ENCODE data around the gene ARGLU1.

- TF ChIP-seq CTCF (IDR thresholded peaks at IDR 0.05), result no peak
- peak; percentile 24 for TF ChIP-seq POLR2A (IDR thresholded peaks at IDR 0.05; ENCODE audit: low read depth)
- TF ChIP-seq POLR2AphosphoS5 (IDR thresholded peaks at IDR 0.05), result peak in 1 of 2 donors; percentile 67
Measured at GRCh38 chr13:106566641-106567473, 1.1 kb downstream of the ARGLU1 start.
